ENCODE results near the gene TRPC1.

Gene TRPC1

GRCh38 chr3:142794508-142794907, 70.7 kb downstream of the TRPC1 start:
- TF ChIP-seq TAF1 (IDR thresholded peaks at IDR 0.05; ENCODE audit: borderline replicate concordance, insufficient read depth, low read length) (no peak), FOXP2 (optimal IDR thresholded peaks at IDR 0.05; ENCODE audit: borderline replicate concordance, extremely low read depth, extremely low read length, insufficient read depth) (no peak), REST (IDR thresholded peaks at IDR 0.05; ENCODE audit: insufficient read depth in 1 of 2, low read depth in 2 of 2, low read length in 2 of 2) (no peak), POLR2AphosphoS5 (IDR thresholded peaks at IDR 0.05; ENCODE audit: low read depth, low read length) (no peak), SIN3A (IDR thresholded peaks at IDR 0.05; ENCODE audit: borderline replicate concordance, insufficient read depth, low read length) (no peak)

- no peak for TF ChIP-seq TAF1 (IDR thresholded peaks at IDR 0.05; ENCODE audit: borderline replicate concordance, insufficient read depth, low read length)
- no peak for TF ChIP-seq POLR2AphosphoS5 (IDR thresholded peaks at IDR 0.05; ENCODE audit: low read depth, low read length)
Measured at GRCh38 chr3:142795332-142795731, 71.5 kb downstream of the TRPC1 start.

GRCh38 chr3:142796823-142797222, 73.0 kb downstream of the TRPC1 start:
- TF ChIP-seq POLR2AphosphoS5 (IDR thresholded peaks at IDR 0.05; ENCODE audit: low read depth, low read length) (no peak), REST (IDR thresholded peaks at IDR 0.05; ENCODE audit: insufficient read depth in 1 of 2, low read depth in 2 of 2, low read length in 2 of 2) (no peak), FOXP2 (optimal IDR thresholded peaks at IDR 0.05; ENCODE audit: borderline replicate concordance, extremely low read depth, extremely low read length, insufficient read depth) (no peak), SIN3A (IDR thresholded peaks at IDR 0.05; ENCODE audit: borderline replicate concordance, insufficient read depth, low read length) (no peak), TAF1 (IDR thresholded peaks at IDR 0.05; ENCODE audit: borderline replicate concordance, insufficient read depth, low read length) (no peak)

GRCh38 chr3:142801746-142802145, 77.9 kb downstream of the TRPC1 start:
- TF ChIP-seq POLR2AphosphoS5 (IDR thresholded peaks at IDR 0.05; ENCODE audit: low read depth, low read length) = no peak
- TF ChIP-seq SIN3A (IDR thresholded peaks at IDR 0.05; ENCODE audit: borderline replicate concordance, insufficient read depth, low read length) = no peak
- TF ChIP-seq REST (IDR thresholded peaks at IDR 0.05; ENCODE audit: insufficient read depth in 1 of 2, low read depth in 2 of 2, low read length in 2 of 2) = no peak
- no peak for TF ChIP-seq TAF1 (IDR thresholded peaks at IDR 0.05; ENCODE audit: borderline replicate concordance, insufficient read depth, low read length)
- no peak for TF ChIP-seq FOXP2 (optimal IDR thresholded peaks at IDR 0.05; ENCODE audit: borderline replicate concordance, extremely low read depth, extremely low read length, insufficient read depth)

GRCh38 chr3:142802891-142803290, 79.1 kb downstream of the TRPC1 start:
- TF ChIP-seq SIN3A (IDR thresholded peaks at IDR 0.05; ENCODE audit: borderline replicate concordance, insufficient read depth, low read length) (no peak), REST (IDR thresholded peaks at IDR 0.05; ENCODE audit: insufficient read depth in 1 of 2, low read depth in 2 of 2, low read length in 2 of 2) (no peak), FOXP2 (optimal IDR thresholded peaks at IDR 0.05; ENCODE audit: borderline replicate concordance, extremely low read depth, extremely low read length, insufficient read depth) (no peak), POLR2AphosphoS5 (IDR thresholded peaks at IDR 0.05; ENCODE audit: low read depth, low read length) (no peak), TAF1 (IDR thresholded peaks at IDR 0.05; ENCODE audit: borderline replicate concordance, insufficient read depth, low read length) (no peak)

All from PFSK-1 (cell line).